ENCODE data around the gene SMARCA2.
A peak's percentile ranks its signal among the peaks of the same experiment; 100 is the strongest.

Gene SMARCA2

GRCh38 chr9:2043243-2043642 is 28.1 kb downstream of the SMARCA2 start:
- no peak for DNase-seq

DNA sequence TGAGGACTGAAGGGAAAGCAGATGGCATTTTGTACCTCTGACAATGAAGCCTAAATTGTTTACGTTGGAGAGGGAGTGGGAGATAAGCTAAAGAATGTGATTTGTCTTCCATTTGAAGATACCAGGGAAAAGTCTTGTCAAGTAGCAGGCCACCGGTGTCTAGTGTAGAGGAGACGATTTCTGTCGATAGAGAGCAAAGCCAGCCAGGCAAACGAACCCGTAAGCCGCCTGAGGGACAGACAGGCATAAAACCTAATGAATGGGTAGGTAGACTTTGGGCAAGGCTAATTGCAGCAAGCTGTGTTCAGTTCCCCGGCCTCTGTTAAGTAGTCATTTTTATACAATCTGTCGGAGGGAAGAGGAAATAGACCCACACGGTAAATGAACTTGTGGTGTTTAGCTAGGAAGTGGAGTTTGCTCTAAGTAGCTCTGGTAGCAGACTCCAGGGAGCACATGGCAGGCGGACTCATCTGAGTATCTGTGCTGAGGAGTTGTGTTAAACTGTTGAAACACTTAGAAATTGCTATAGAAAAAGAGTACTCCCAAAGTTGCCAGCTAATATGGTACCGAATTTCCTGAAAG is 28.8 kb downstream of the SMARCA2 start:
- no peak for DNase-seq

GRCh38 chr9:2047144-2047671 is 32.1 kb downstream of the SMARCA2 start:
- no peak for DNase-seq

DNA sequence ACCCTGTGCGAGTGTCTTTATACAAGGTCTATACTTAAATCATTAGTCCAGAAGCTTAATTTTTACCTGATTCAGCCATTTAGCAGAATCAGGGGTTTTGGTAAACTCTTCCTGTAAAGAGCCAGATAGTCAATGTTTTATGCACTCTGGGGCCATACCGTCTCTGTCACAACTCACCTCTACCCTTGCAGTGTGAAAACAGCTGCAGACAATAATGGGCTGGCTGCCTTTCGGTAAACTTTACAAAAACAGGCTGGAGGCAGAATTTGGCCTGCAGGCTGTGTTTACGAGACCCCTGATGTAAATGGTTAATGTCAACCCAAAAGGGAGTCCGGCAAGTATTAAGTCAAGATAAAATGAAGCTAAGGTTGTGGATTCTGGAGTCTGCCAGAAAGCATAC is 32.8 kb downstream of the SMARCA2 start:
- no peak for DNase-seq

DNA sequence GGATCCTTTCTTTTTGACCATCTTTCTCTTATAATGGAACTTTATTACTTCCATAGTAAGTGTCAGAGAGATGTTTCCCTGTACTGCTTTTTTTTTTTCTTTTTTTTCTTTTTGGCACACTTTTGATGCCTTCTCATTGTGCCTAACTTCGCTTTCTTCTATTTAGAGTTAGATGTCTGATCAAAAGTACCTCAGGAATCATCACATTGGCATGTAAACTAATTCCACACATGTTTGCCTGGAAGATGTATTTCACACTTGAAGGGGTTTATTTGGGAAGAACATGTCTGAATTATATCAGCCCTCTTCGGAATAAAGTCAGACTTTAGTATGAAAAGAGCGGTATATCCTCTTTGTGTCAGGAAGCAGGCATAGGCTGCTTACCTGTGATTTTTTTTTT is 35.1 kb downstream of the SMARCA2 start:
- no peak for DNase-seq

DNA sequence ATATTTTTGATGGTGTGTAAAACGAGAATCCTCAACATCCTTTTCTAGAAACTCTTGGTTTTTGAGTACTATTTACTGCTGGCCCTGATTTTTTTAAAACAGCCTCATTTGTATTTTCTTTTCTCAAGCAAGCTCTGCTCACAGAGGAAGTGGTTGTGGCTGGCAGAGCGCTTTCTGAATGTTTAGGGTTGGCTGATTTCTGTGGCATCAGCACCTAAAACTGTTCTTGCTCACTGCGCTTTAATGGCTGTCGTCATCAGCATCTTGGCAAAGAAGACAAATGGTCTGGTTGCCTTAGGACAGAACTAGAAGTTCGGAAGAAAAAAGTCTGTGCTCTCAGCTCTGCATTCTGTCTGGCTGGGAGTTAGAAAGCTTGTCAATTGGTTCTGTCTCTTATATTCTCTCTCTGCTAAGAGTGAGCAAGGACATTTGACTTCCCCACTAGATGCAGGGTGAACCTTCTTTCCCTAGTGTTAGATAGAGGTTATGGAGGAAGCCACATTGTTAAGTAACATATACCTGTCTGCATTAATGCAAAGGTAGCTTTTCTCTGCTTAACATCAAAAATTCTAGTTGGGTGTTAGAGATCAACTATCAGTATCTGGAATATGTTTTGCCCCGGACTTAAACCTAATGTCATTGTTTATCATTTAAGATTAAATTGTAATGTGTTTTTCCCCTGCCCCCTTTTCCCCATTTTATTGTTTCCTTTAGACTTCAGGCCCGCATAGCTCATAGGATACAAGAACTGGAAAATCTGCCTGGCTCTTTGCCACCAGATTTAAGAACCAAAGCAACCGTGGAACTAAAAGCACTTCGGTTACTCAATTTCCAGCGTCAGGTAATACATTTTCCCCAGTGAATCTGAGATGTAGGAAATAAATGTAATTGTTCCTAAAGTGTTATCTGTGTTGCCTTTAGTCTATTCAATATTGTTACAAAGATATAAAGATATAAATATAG is 39.0 kb downstream of the SMARCA2 start:
- peak; percentile 75 to 78 for DNase-seq

DNA sequence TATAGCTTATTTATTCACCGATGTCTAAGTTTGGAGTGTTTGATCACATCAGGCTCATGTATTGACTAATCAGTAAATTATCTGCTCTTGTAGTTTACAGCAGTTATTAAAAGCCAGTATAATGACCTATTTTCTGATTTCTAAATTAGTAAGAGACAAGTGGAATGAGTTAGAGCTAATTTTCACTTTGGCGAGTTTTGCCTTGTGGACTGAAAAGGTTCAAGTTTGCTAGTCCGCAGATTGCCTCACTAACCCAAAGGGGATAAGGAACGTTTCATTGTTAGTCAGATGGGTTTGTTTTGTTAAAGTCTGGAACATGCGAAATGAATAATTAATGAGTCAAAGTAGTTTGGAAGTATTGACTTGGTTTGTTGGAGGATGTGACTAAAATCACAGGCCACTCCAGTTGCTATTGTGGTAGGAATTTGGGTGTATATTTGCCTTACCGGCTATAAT is 40.1 kb downstream of the SMARCA2 start:
- DNase-seq = no peak

DNA sequence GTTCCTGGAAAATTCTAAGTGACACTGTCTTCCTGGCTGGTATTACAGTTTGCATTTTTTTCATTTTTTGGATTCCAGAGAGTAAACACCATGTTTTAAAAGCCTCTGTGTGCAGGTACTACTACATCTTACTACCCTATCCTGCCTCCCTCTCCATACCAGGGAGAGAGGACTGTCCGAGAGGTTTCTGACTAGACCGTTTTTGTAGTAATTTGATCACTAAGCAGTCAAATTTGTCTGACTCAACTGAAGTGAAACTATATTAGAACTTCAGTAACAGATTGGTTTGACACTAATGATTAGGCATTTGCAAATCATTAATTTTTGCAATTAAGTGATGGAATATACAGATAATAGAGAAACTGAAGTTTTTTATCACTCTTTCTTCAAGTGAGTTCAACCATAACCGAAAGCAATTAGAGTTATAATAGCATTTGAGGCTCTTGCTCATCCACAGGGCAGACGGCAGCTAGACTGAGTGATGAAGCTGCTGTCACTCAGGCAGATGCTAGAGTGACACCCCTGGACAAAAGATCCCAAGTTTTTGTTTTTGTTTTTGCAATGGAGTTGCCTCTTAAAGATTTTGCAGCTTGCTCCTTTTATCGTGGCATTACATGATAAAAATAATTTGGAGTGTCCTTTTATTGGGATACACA is 44.3 kb downstream of the SMARCA2 start:
- no peak for DNase-seq

- no peak for DNase-seq
Observed at GRCh38 chr9:2060424-2060823, 45.3 kb downstream of the SMARCA2 start.

DNA sequence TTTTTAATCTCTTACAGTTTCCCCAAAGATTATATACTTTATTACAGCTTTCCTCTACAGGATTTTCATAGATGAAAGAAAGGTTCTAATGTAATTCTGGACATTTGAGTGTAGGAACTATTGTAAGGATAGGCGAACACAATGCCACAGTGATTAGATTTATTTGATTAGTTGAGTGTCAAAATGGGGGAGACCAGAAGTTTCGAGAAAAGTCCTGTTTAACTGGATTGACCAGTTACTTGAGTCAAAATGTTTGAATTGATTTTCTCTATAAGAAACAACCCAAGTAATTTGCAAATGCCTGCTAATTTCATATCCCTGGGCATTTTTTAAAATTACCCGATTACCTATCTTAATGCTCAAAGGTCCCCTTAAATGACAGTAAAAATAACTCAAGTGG is 50.6 kb downstream of the SMARCA2 start:
- DNase-seq = no peak

DNA sequence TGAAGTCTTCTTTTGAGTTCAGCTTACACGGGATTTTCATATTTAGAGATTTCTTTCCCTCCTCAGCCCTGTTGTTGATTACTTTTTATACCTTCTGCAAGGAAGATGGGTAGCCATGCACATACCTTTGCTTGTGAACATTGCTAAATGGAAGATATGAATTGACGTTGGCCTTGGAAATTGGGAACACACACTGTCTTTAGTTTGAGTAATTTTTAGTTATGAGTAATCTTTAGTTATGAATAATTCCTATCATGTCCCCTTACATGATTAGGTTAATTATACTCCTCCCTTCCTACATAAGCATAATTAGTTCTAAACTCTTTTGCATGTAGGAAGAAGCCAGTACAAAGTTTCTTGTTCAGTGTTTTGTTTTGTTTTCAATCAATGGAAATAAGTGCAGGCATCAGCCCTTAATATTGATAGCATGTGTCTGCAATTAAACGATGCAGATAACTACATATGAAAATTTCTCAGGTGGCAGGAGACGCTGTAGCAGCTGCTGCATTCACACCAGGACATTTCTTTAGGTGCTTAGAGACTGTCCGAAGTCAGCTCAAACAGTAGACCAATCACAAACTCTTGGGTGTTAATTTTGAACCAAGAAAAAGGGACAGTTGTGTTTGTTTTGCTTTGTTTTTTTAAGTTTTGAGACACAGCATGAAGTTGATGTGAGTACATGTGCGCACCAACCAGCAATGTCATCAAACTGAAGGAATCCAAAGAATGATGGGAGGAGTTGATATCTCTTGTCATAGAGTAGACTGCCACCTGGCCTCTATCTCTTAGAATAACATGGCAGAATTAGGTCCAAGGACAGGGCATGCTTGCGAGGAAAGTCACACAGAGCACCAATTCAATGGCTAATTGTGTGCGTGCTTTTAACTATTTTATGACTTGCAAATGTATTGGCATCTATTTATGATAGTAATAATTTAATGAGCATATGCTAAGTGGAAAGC is 51.4 kb downstream of the SMARCA2 start:
- DNase-seq = peak in 1 of 2 donors; percentile 39

DNA sequence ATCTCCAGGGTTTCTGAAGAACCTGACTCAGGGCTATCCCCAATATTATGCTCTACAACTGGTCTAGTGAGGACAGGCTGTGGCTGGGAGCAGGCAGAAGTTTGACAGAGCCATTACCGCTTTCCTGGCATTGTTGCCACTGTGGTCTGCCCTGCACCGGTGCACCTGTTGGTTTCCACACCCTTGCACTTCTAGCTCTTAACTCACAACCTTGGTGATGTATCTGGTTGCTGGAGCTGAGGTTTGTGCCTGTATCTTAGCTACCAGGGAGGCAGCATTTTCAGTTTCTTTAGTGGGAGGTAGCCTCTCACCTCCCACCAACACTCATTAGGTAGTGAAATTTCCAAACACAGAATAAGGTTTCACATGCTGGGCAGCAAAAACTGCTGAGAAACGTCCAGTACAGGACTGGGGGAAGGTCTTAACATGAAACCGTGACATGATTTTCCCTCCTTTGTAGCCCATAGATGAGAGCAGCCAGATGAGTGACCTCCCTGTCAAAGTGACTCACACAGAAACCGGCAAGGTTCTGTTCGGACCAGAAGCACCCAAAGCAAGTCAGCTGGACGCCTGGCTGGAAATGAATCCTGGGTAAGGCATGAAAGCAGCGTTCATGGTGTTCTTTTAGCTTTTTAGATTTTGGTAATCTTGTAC is 57.7 kb downstream of the SMARCA2 start:
- DNase-seq = no peak

DNA sequence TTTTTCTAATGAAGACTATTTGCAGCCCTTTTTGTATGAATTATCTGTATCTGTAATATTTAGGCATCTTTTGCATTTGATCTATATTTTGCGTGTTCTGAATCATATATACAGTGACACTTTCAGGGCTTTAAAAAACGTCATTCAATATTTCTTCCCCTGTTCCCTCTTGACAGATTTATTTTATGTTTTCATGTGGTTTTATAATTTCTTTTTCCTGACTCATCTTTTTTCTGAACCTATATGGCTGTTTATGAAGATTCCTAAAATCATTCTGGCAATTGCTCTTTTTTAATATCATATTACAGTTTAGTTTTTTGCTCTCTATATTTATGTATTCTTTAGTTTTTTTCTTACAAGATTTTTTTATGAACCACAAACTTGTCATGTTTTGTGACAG is 67.6 kb downstream of the SMARCA2 start:
- DNase-seq = no peak

GRCh38 chr9:2083479-2083878 is 68.3 kb downstream of the SMARCA2 start:
- no peak for DNase-seq

DNA sequence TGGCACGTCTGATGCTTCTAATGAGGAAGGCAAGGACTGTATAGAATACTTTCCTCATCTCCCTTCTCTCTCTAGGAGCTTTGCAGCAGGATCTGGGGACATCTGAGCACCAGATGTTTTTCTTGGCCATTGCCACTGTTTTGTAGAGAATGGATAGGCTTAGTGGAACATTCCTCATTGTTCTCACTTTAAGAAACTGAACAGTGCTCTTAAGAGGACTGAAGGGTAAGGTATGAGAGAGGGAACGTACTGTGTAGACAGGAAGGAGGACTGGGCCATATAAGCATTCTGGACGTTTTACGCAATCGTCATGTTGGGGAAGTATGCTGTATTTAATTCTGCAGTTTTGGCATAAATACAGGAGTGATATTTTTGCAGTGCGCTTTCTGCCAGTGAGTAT is 70.6 kb downstream of the SMARCA2 start:
- DNase-seq = no peak

DNA sequence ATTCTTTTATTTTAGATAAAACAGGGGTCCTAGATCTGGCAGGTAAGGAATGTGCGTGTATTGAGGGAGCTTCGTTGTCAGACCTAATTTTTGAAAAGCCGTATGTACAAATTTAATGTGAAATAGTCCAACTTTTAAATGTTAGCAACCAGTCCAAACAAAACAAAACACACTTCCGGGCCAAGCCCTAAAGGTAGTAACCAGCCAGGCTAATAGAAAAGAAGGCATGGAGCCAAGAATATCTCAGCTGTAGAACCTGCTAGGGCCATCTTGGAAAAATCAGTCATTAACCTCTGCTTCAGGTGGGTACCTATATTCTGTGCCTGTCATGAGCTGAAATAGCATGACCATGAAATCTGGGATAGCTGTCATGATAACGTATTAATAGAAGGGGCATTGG is 71.0 kb downstream of the SMARCA2 start:
- DNase-seq = no peak

GRCh38 chr9:2086971-2087370 is 71.8 kb downstream of the SMARCA2 start:
- no peak for DNase-seq

DNA sequence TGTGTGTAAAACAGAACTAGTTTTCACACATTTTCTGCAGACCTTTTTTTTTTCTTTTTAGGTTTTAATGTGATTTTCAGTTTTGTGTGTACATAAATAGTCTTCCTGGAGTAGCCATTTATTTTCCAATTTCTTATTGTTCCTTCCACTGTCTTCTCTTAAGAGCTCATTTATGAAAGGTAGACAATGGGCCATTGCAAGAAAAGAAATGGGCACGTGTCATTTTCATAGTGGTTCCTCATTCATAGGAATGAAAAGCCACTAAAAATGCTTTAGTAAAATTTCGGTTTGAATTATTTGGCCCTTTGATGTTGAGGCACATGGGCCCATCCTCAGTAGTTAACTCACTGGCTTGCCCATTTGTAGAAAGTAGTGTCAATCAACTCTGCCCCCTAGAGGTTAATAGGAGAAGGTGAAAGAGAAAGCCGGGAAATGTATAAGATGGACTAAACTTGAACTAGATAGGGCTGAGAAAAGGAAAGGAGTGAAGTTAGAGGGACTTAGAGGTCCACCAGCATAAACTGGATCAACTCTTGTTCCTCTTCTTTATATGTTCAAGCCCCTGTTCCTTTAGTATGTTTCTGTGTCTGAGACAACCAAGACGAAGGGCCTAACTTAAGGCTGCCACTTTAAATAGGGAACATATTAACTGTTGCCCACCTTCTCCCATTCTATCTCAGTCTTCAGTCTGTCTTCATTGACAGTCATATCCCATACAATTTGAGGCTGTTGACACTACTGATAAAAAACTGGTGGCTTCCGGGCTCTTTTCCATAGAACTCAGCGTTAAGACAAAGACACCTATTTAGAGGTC is 72.6 kb downstream of the SMARCA2 start:
- peak; percentile 1 to 62 for DNase-seq

- DNase-seq = no peak
Observed at GRCh38 chr9:2093920-2094597, 78.9 kb downstream of the SMARCA2 start.

GRCh38 chr9:2096376-2096970 is 81.3 kb downstream of the SMARCA2 start:
- no peak for DNase-seq

Data from CD4-positive, alpha-beta T cell treated with Interleukin-1 beta for 1 hour (primary cell).